Skin epidermis (tissue), 12 donors: ENCODE data around the gene CPA1.
A peak's percentile ranks its signal among the peaks of the same experiment; 100 is the strongest.

ENCODE experiments used
- H3K27ac ChIP-seq, 21 experiments: fragments of 200-600 bp; sonication (generic) in 11 of 21; one replicate each; pipeline ENCODE4 v1.5.0; 2020; ENCODE audit warnings: mild to moderate bottlenecking in 3 of 21, inconsistent platforms in 2 of 21, moderate library complexity in 2 of 21
- H3K4me3 ChIP-seq, 7 experiments: fragments of 200-600 bp; sonication (generic) in 2 of 7; one replicate each; pipeline ENCODE4 v1.5.0; 2020; ENCODE audit warnings: inconsistent platforms in 2 of 7, mild to moderate bottlenecking in 2 of 7, moderate library complexity in 1 of 7

The CPA1 gene

DNA sequence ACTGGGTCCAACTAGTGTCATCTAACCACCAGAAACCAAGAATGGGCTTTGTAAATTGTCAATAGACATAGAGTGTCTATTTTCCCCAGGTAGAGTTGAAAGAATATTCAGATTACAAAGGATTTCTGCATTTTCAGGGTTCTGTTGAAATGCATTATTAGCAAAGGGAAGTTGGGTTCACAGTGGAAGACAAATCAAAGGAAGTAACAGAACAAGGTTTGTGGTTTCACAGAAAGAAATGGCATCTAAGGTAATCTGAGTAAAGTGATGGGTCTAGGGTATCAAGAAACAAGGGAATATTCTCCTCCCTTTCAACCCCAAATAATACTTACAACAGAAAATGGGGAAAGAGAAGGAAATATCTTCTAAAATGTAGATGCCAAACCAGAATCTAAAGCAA, 34.7 kb downstream of the CPA1 start:
- no peak overlapping the region for H3K4me3 ChIP-seq
- no peak overlapping the region for H3K27ac ChIP-seq

- H3K4me3 ChIP-seq, result no peak overlapping the region
- H3K27ac ChIP-seq, result no peak overlapping the region
Observed at GRCh38 chr7:130417213-130417612, 36.9 kb downstream of the CPA1 start.

GRCh38 chr7:130418306-130418705, 38.0 kb downstream of the CPA1 start:
- Histone ChIP-seq H3K27ac (no peak overlapping the region), H3K4me3 (no peak overlapping the region)

DNA sequence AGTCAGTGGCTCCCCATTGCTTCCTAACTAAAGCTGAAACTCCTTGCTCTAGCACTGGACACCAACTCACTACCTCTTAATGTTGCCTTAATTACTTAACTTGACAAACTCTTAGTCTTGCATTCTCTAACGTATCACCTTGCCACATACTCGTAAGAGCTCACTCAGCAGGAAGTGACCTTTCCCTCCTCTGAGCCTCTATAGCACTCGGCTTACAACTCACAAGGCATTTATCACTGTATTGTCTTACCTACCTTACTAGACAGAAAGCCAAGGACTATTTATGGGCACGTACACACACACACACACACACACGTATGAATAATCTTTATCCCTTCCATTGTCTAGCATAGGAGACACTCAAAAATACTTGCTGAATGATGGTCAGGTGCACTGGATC, 39.4 kb downstream of the CPA1 start:
- no peak overlapping the region for H3K27ac ChIP-seq
- H3K4me3 ChIP-seq, result no peak overlapping the region

DNA sequence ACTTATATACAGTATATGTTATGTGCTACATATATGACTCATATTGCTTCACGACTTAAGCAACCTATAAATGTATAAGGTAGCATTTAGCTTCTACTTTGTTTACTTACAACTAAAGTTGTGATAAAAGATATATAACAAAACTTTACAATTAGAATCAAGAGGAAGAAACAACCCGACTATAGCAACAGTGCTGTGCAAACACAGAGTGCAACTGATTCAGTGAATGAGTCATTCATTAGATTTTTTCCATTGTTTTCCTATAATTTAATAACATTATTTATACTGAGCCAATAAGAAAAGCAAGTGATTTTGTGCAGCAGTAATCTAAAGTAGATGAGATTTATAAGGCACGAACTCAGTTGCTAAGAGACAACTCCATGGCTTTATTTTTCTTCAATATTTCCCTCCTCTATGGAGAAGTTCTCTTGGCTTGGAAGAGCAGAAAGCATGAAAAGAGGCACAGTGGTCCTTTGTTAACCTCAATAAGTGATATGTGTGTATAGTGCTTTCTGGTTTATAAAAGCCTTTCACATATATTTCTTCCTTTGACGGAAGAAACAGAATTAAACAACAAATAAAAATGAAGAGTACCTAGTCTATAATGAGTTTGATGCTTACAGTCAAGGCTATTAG, 40.8 kb downstream of the CPA1 start:
- H3K27ac ChIP-seq, result peak overlapping the region in 1 of 21 experiments; percentile 44
- H3K4me3 ChIP-seq, result no peak overlapping the region

GRCh38 chr7:130421684-130422083, 41.4 kb downstream of the CPA1 start:
- Histone ChIP-seq H3K4me3 (no peak overlapping the region), H3K27ac (peak overlapping the region in 1 of 21 experiments; percentile 44)

DNA sequence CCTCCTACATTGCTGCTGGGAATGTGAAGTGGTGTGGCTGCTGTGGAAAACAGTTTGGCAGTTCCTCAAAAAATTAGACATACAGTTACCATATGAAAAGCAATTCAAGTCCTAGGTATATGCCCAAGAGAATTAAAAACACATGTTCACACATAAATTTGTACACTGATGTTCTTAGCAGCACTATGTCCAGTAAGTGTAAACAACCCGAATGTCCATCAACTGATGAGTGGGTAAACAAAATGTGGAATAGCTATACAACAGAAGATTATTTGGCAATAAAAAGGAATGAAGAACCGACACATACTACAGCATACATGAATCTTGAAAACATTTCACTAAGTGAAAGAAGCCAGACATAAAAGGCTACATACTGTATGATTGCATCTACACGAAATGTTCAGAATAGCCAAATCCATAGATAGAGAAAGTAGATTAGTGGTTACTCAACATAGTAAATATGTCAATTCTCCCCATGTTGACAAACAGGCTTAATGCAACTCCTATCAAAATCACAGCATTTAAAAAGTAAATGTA, 43.3 kb downstream of the CPA1 start:
- Histone ChIP-seq H3K4me3 (no peak overlapping the region), H3K27ac (no peak overlapping the region)

GRCh38 chr7:130425796-130426195, 45.5 kb downstream of the CPA1 start:
- Histone ChIP-seq H3K4me3 (no peak overlapping the region), H3K27ac (no peak overlapping the region)

GRCh38 chr7:130426564-130426963, 46.3 kb downstream of the CPA1 start:
- no peak overlapping the region for H3K4me3 ChIP-seq
- no peak overlapping the region for H3K27ac ChIP-seq

DNA sequence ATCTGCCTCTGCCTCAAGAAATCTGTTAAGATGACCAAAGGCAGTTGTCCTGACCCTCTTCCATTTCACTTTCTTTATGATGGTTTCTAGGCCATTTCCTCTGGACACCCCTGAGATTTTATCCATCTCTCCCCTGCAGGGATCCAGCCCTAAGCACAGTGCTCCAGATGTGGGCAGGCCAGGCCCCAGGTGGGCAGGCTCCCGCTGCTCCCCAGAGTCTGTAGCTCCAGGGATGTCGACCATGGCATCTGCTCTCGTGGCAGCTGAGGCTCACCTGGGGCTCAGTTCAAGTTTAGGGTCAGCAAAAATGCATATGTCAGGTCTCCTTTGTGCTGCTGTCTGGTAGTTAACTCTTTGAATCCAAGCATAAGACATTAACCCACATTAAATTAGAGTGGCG, 48.7 kb downstream of the CPA1 start:
- H3K27ac ChIP-seq, result no peak overlapping the region
- H3K4me3 ChIP-seq, result no peak overlapping the region

DNA sequence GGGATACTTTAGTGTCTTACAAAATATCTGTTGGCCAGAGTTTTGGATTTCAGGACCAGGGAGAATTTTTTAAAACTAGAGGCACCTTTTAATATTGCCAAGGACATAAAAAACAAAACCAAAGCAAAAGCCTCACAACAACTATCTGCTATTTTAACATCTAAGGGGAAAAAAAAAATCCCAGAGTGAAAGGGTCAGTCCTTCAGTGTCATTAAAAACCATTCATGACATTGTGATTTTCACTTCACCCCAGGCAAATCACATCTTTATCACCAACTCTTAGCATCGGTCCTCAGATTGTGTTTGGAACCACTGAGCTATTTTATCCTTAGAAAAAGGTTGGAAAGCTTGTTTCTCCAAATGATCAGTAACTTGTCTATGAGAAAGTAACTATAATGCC, 49.8 kb downstream of the CPA1 start:
- Histone ChIP-seq H3K27ac (peak overlapping the region in 3 of 21 experiments; percentile 13 to 27 (median 20)), H3K4me3 (no peak overlapping the region)

DNA sequence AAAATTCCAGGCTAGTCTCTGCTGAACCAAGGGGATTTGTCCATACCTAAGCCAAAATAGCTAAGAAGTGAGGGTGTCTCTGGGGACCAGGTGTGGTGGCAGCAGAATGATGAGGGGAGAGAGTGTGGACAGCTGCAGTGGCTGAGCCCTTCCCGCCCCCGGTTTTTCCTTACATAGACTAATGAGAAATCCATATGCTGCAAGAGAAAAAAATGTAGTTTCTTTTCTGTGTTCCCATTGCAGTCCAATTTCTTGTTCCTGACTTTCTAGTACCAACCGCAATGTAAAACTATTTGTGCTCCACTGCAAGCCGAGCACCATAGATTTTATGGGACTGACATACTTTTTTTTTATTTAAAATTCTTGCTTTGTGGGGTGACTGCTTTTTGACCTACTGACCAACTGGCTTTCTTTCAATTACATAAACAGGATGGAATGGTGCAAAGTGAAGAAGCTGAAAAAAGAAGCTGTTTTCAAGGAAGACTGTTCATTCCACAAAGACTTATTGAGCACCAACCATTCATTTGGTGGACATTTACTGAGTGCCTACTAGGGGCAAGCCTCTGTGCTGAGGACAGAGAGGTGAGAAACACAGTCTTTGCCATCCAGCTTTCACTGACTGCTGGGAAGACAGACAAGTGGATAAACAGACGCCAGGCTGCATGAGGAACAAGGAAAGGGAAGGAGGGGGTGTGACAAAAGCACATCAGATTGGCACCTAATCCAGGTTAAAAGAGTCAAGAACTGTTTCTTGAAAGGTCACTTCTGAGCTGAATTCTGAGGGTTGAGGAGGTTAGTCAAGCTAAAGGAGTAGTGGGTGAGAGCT, 50.8 kb downstream of the CPA1 start:
- Histone ChIP-seq H3K4me3 (peak overlapping the region in 1 of 7 experiments; percentile 3), H3K27ac (peak overlapping the region in 4 of 21 experiments; percentile 13 to 53 (median 24))

DNA sequence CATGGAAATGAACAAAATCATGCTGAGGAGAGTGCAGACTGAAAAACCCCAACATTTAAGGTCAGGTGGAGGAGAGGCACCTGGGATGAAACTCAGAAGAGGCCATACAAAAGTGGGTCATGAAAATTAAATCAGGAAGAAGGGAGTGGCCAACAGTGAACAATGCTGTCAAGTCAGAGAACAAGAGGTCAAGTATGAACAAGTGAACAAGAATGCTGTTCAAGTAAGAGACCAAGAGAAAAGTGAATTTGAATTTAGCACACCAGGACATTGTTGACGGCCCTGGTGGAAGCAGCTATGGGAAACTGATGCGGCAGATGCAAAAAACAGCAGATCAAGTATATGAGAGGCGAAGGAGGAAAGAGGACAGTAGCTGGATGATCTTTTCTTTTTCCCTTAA, 52.6 kb downstream of the CPA1 start:
- Histone ChIP-seq H3K27ac (no peak overlapping the region), H3K4me3 (no peak overlapping the region)

DNA sequence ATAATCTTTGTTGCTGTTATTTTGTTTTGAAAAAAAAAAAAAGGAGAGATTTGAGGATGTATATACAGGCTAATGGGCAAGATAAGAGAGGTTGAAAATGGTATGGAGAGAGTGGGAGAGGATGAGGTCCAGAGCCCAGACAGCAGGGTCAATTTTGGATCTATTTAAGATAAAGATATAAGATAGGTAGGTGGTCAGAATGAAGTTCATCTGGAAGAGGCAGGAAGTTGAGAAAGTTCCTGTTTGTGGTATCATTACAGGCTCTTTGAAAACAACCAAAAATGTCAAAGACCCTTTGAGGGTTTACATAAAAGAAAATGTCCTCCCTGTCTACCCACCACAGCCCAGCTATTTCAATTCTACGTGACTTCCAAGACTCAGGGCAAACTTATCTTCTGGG, 53.0 kb downstream of the CPA1 start:
- no peak overlapping the region for H3K27ac ChIP-seq
- H3K4me3 ChIP-seq, result no peak overlapping the region

DNA sequence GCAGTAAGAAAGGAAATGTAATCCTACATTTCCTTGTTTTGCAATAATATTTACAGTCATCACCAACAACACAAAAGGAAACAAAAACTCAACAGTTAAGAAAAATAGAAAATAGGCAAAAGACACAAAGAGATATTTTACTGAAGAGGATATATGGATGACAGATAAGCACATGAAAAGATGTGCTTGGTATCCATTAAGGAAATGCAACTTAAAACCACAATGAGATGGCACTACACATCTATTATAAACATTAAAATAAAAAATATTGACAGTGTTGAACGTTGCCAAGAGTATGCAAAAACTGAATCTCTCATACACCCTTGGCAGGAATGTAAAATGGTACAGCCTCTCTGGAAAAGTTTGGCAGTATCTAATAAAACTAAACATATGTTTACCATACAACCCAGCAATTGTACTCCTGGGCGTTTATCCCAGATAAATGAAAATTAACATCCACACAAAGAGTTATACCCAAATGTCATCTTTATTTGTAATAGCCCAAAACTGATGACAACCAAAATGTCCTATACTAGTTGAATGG, 55.1 kb downstream of the CPA1 start:
- H3K4me3 ChIP-seq, result no peak overlapping the region

GRCh38 chr7:130436253-130436652, 56.0 kb downstream of the CPA1 start:
- Histone ChIP-seq H3K4me3 (no peak overlapping the region), H3K27ac (no peak overlapping the region)

More for the DNA sequence above, 55.1 kb downstream of the CPA1 start:
- H3K27ac ChIP-seq, result no peak overlapping the region
